K562 (cell line): ENCODE results near the gene PICK1. TPM values are rescaled to one million over a fixed set of nuclear protein-coding genes. Genes with fewer than 3 reads are reported as not detected.

Experiments
- HDAC3 ChIP-seq: fragments of 450-650 bp; IDR thresholded peaks from 2 replicates; pipeline ENCODE4 v1.6.1; 2018; ENCODE audit warnings: borderline replicate concordance, mild to moderate bottlenecking, moderate library complexity; ENCODE audit not compliant: partially characterized antibody
- MAZ ChIP-seq, 2 experiments: fragments of 450-650 bp in 1 of 2; sonication (generic) in 1 of 2; formaldehyde crosslinking; IDR thresholded peaks in 1 of 2; conservative IDR thresholded peaks in 1 of 2; 2 replicates each; pipeline versions ENCODE4 v1.4.0 to v1.5.0; 2020; ENCODE audit warnings: mild to moderate bottlenecking in 1 of 2, missing genetic modification reagents in 1 of 2
- NONO ChIP-seq, 2 experiments: fragments of 200-400 bp in 1 of 2; fragments of 450-650 bp in 1 of 2; formaldehyde crosslinking in 1 of 2; IDR thresholded peaks; 2 replicates each; pipeline ENCODE4 v1.6.1; 2017; ENCODE audit warnings: low read depth in 2 of 2, mild to moderate bottlenecking in 2 of 2, moderate library complexity in 2 of 2, low read length in 1 of 2
- PPARD ChIP-seq: fragments of 250-450 bp; sonication (Bioruptor Pico); IDR thresholded peaks from 2 replicates; pipeline ENCODE4 v1.8.0; 2022; ENCODE audit warnings: inconsistent platforms, mild to moderate bottlenecking, moderate library complexity
- PTTG1 ChIP-seq: fragments of 450-650 bp; IDR thresholded peaks from 2 replicates; pipeline ENCODE4 v1.6.1; 2016; ENCODE audit warnings: low read depth, mild to moderate bottlenecking, missing genetic modification characterization, missing compliant biosample characterization
- RAD21 ChIP-seq, 2 experiments: fragments of 250-450 bp in 1 of 2; fragments of 450-650 bp in 1 of 2; sonication (Bioruptor Pico) in 1 of 2; formaldehyde crosslinking in 1 of 2; IDR thresholded peaks in 1 of 2; conservative IDR thresholded peaks in 1 of 2; 2 replicates each; pipeline versions ENCODE4 v1.4.0 to v1.8.0; 2020 to 2022; ENCODE audit warnings: mild to moderate bottlenecking in 2 of 2, moderate library complexity in 1 of 2
- TCF7 ChIP-seq: sonication (generic); IDR thresholded peaks from 2 replicates; pipeline ENCODE4 v1.6.1; 2016; ENCODE audit warnings: antibody characterized with exemption, borderline replicate concordance
- XRCC4 ChIP-seq: IDR thresholded peaks from one replicate; pipeline ENCODE4 v1.6.1; 2011; ENCODE audit not compliant: insufficient read depth, insufficient read length; ENCODE audit errors: extremely low read depth
- ZNF133 ChIP-seq: fragments of 250-450 bp; sonication (Bioruptor Pico); IDR thresholded peaks from 2 replicates; pipeline ENCODE4 v1.4.0; 2020; ENCODE audit warnings: mild to moderate bottlenecking
- polyA plus RNA-seq, 8 experiments: library from polyadenylated mRNA; depleted of rRNA in 4 of 8; stranded (reverse) in 5 of 8; unstranded in 3 of 8; fragments of >200 nt; fragmentation: Nextera tagmentation in 2 of 8; fragmentation: Illumina TruSeq in 1 of 8; extraction: Ambion mirVana in 2 of 8; extraction: Trizol in 1 of 8; gene quantifications; 2 replicates each; pipeline versions ENCODE4 v1.2.1 to v1.2.3, GENCODE V29; 2011 to 2014; ENCODE audit warnings: inconsistent platforms in 1 of 8, missing spikeins in 1 of 8
- total RNA-seq, 7 experiments: library from RNA; depleted of rRNA in 6 of 7; stranded (reverse); fragments of >200 nt in 6 of 7; fragmentation: Illumina TruSeq in 2 of 7; extraction: Trizol in 2 of 7; gene quantifications; 2 replicates each; pipeline versions ENCODE4 v1.2.1 to v1.2.3, GENCODE V29; 2011 to 2021; ENCODE audit warnings: low replicate concordance in 1 of 7
- TF ChIP-seq, protein P1 (sequence below): fragments of 250-450 bp; sonication (Bioruptor Pico); IDR thresholded peaks from 2 replicates; pipeline ENCODE4 v1.8.0; 2021; ENCODE audit warnings: borderline replicate concordance, mild to moderate bottlenecking, moderate library complexity; ENCODE audit not compliant: poor library complexity, severe bottlenecking
- TF ChIP-seq, protein P2 (sequence below): fragments of 450-650 bp; IDR thresholded peaks from one replicate; pipeline ENCODE4 v1.6.1; 2018; ENCODE audit warnings: mild to moderate bottlenecking, moderate library complexity; ENCODE audit not compliant: partially characterized antibody
- TF ChIP-seq, protein P3 (sequence below): fragments of 450-650 bp; IDR thresholded peaks from 2 replicates; pipeline ENCODE4 v1.6.1; 2017; ENCODE audit warnings: mild to moderate bottlenecking, moderate library complexity
- TF ChIP-seq, protein P4 (sequence below): fragments of 450-650 bp; formaldehyde crosslinking; IDR thresholded peaks from 2 replicates; pipeline ENCODE4 v1.4.0; 2020; ENCODE audit warnings: mild to moderate bottlenecking, moderate library complexity
- TF ChIP-seq, protein P5 (sequence below): fragments of 250-450 bp; sonication (Bioruptor Pico); IDR thresholded peaks from 2 replicates; pipeline ENCODE4 v1.4.0; 2020; ENCODE audit warnings: mild to moderate bottlenecking, moderate library complexity, borderline replicate concordance

PICK1 gene
- total and polyA plus RNA-seq, 9 of the 15 experiments (the other 6 are each of a cell fraction or from before 2014, with no cell fraction given), result 0.06 to 11.0 (median 7.9) TPM; not detected in 1

DNA sequence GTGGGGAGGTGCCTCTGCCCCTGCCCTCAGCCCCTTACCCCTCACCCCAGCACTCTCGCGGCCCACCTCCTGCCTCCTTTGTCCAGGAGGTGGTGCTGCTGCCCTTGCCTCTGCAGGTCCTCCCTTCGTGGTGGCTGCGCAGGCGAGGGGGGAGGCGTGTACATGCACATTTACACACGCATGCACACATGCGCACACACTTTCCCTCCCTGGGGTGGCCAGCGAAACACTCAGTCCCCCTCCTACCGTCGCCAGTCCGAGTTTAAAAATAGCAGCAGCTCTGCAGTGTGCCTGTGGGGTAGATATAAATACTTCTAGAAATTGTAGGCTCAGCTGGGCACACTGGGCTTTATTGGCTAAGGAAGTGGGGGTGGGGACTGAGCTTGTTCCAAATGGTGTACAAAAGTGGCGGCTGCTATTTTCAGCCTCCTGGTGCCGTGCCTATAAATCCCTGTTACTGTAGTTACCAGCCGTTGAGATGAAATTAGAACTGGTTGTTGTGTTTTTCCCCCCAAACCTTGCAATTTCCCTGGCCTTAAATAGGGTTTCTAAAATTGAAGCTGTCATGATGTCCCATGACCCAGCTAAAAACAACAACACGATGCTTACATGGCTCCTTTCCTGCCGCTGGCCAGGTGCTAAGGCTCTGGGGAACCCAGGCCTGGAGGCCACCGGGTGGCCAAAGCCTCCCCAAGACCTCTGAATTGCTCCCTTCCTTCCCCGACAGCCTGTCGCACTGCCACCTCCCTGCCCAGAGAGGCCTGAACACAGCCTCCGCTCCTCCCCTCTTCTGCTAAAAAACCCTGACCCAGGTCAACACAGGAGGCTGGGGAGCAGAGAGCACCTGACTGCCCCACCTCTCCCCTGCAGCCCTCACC lies 12.4 kb downstream of the PICK1 start (continued):
- TF ChIP-seq NONO (IDR thresholded peaks at IDR 0.05; ENCODE audit: low read depth in 2 of 2, low read length in 1 of 2) (no peak), TCF7 (no peak), MAZ (CRISPR knock-in tag; conservative IDR thresholded peaks at IDR 0.05 in 1 of 2, IDR thresholded peaks at IDR 0.05 in 1 of 2) (peak in 1 of 2 experiments; percentile 24; a peak in 1 of 4 replicates), PPARD (CRISPR knock-in tag) (no peak), PTTG1 (no peak), HDAC3 (no peak), XRCC4 (no peak), ZNF133 (CRISPR knock-in tag) (no peak), RAD21 (CRISPR knock-in tag; conservative IDR thresholded peaks at IDR 0.05 in 1 of 2, IDR thresholded peaks at IDR 0.05 in 1 of 2) (peak; percentile 46 to 64)
- TF ChIP-seq, protein P1, sequence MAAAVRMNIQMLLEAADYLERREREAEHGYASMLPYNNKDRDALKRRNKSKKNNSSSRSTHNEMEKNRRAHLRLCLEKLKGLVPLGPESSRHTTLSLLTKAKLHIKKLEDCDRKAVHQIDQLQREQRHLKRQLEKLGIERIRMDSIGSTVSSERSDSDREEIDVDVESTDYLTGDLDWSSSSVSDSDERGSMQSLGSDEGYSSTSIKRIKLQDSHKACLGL (CRISPR knock-in tag), result no peak
- TF ChIP-seq, protein P2, sequence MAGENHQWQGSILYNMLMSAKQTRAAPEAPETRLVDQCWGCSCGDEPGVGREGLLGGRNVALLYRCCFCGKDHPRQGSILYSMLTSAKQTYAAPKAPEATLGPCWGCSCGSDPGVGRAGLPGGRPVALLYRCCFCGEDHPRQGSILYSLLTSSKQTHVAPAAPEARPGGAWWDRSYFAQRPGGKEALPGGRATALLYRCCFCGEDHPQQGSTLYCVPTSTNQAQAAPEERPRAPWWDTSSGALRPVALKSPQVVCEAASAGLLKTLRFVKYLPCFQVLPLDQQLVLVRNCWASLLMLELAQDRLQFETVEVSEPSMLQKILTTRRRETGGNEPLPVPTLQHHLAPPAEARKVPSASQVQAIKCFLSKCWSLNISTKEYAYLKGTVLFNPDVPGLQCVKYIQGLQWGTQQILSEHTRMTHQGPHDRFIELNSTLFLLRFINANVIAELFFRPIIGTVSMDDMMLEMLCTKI, result no peak
- TF ChIP-seq, protein P3, sequence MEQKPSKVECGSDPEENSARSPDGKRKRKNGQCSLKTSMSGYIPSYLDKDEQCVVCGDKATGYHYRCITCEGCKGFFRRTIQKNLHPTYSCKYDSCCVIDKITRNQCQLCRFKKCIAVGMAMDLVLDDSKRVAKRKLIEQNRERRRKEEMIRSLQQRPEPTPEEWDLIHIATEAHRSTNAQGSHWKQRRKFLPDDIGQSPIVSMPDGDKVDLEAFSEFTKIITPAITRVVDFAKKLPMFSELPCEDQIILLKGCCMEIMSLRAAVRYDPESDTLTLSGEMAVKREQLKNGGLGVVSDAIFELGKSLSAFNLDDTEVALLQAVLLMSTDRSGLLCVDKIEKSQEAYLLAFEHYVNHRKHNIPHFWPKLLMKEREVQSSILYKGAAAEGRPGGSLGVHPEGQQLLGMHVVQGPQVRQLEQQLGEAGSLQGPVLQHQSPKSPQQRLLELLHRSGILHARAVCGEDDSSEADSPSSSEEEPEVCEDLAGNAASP, result no peak
- TF ChIP-seq, protein P4, sequence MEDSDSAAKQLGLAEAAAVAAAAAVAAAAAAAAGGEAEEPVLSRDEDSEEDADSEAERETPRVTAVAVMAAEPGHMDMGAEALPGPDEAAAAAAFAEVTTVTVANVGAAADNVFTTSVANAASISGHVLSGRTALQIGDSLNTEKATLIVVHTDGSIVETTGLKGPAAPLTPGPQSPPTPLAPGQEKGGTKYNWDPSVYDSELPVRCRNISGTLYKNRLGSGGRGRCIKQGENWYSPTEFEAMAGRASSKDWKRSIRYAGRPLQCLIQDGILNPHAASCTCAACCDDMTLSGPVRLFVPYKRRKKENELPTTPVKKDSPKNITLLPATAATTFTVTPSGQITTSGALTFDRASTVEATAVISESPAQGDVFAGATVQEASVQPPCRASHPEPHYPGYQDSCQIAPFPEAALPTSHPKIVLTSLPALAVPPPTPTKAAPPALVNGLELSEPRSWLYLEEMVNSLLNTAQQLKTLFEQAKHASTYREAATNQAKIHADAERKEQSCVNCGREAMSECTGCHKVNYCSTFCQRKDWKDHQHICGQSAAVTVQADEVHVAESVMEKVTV, result 0 out of 2 replicates have a peak, but pooled peaks have one; percentile 30
- TF ChIP-seq, protein P5, sequence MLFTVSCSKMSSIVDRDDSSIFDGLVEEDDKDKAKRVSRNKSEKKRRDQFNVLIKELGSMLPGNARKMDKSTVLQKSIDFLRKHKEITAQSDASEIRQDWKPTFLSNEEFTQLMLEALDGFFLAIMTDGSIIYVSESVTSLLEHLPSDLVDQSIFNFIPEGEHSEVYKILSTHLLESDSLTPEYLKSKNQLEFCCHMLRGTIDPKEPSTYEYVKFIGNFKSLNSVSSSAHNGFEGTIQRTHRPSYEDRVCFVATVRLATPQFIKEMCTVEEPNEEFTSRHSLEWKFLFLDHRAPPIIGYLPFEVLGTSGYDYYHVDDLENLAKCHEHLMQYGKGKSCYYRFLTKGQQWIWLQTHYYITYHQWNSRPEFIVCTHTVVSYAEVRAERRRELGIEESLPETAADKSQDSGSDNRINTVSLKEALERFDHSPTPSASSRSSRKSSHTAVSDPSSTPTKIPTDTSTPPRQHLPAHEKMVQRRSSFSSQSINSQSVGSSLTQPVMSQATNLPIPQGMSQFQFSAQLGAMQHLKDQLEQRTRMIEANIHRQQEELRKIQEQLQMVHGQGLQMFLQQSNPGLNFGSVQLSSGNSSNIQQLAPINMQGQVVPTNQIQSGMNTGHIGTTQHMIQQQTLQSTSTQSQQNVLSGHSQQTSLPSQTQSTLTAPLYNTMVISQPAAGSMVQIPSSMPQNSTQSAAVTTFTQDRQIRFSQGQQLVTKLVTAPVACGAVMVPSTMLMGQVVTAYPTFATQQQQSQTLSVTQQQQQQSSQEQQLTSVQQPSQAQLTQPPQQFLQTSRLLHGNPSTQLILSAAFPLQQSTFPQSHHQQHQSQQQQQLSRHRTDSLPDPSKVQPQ (CRISPR knock-in tag), result no peak
